K562 (cell line): ENCODE results near the gene NT5C2. TPM values are rescaled to one million over a fixed set of nuclear protein-coding genes. Genes with fewer than 3 reads are reported as not detected.

Experiments used
- ATAC-seq: fragments of 200-7000 bp; cut with Tn5 transposase; 3 replicates; pipeline ENCODE4 v1.9.1; 2020; ENCODE audit warnings: moderate library complexity
- BruUV-seq: library from RNA; stranded (reverse); fragments of 400-500 nt; replicated peaks from 2 replicates; lab custom pipeline; 2021; lab: Mats Ljungman, UMichigan
- CTCF ChIA-PET: fragments of 300-600 bp; formaldehyde crosslinking; extraction: SDS; loops from one replicate; lab custom pipeline; 2021; ENCODE audit warnings: low intra/inter-chr PET ratio; lab: Yijun Ruan, JAX
- POLR2A ChIA-PET: fragments of 300-600, 350-650 bp; sonication (Branson Sonifier 250); formaldehyde crosslinking; extraction: SDS; loops from one replicate; lab custom pipeline; 2021; ENCODE audit warnings: antibody characterized with exemption, inconsistent platforms; lab: Yijun Ruan, JAX
- DNase-seq, 4 experiments: peaks; one replicate each; pipeline versions ENCODE4 v3.0.0 to v3.0.0-alpha.2; 2011 to 2018; ENCODE audit warnings: low spot score in 3 of 4, mixed read lengths in 3 of 4; ENCODE audit errors: extremely low read depth in 1 of 4
- FAIRE-seq: peaks from 2 replicates; lab custom pipeline; 2011; peaks lifted over from hg19 to GRCh38; lab: Jason Lieb, UNC
- H2AFZ ChIP-seq: 2 replicates; pipeline ENCODE4 v1.6.0; 2011; ENCODE audit warnings: low read depth, low read length, control low read depth, inconsistent platforms
- H3K27ac ChIP-seq: fragments of 200-600 bp; 3 replicates; pipeline ENCODE4 v1.8.0; 2011; ENCODE audit warnings: low read depth, mild to moderate bottlenecking, control low read depth, inconsistent platforms, low read length, moderate library complexity, mixed read lengths; ENCODE audit errors: extremely low read depth
- H3K27me3 ChIP-seq, 2 experiments: fragments of 300-600 bp in 1 of 2; 2 replicates in 1 of 2; 3 replicates in 1 of 2; pipeline versions ENCODE4 v1.6.0 to v1.8.0; 2011; ENCODE audit warnings: inconsistent platforms in 2 of 2, low read length in 2 of 2, mild to moderate bottlenecking in 1 of 2, mixed read lengths in 1 of 2, moderate library complexity in 1 of 2; ENCODE audit not compliant: control insufficient read depth in 2 of 2, insufficient read depth in 2 of 2
- H3K36me3 ChIP-seq: fragments of 300-600 bp; 3 replicates; pipeline ENCODE4 v1.8.0; 2011; ENCODE audit warnings: mild to moderate bottlenecking, low read length, inconsistent platforms; ENCODE audit not compliant: control insufficient read depth, insufficient read depth
- H3K4me1 ChIP-seq, 2 experiments: fragments of 200-600 bp in 1 of 2; replicated peaks in 1 of 2; 2 replicates in 1 of 2; 3 replicates in 1 of 2; pipeline versions ENCODE4 v1.5.1 to v1.8.0; 2011; ENCODE audit warnings: inconsistent platforms in 2 of 2, low read length in 2 of 2, mild to moderate bottlenecking in 1 of 2, mixed read lengths in 1 of 2, moderate library complexity in 1 of 2; ENCODE audit not compliant: control insufficient read depth in 2 of 2, insufficient read depth in 2 of 2
- H3K4me2 ChIP-seq: 2 replicates; pipeline ENCODE4 v1.6.1; 2011; ENCODE audit warnings: low read length, control low read depth, inconsistent platforms, mixed read lengths; ENCODE audit not compliant: insufficient read depth
- H3K4me3 ChIP-seq: fragments of 200-600 bp; sonication (generic), shearing (Covaris generic); 2 replicates; pipeline ENCODE4 v1.5.1; 2016; ENCODE audit warnings: control low read depth, inconsistent platforms
- H3K79me2 ChIP-seq: fragments of 200-600 bp; 3 replicates; pipeline ENCODE4 v1.8.0; 2011; ENCODE audit warnings: low read length, inconsistent platforms; ENCODE audit not compliant: control insufficient read depth, insufficient read depth
- H3K9ac ChIP-seq, 2 experiments: 2 replicates each; pipeline versions ENCODE4 v1.6.0 to v1.6.1; 2011; ENCODE audit warnings: low read depth in 2 of 2, low read length in 2 of 2, control low read depth in 1 of 2, inconsistent platforms in 1 of 2, mild to moderate bottlenecking in 1 of 2, mixed read lengths in 1 of 2; ENCODE audit not compliant: insufficient read depth in 1 of 2
- H3K9me1 ChIP-seq: one replicate; pipeline ENCODE4 v1.6.0; 2011; ENCODE audit warnings: inconsistent platforms, mild to moderate bottlenecking, low read length, moderate library complexity; ENCODE audit not compliant: control insufficient read depth, insufficient read depth
- H3K9me3 ChIP-seq: replicated peaks from 2 replicates; pipeline ENCODE4 v1.5.1; 2011; ENCODE audit warnings: low read depth, low read length, inconsistent platforms; ENCODE audit not compliant: control insufficient read depth, insufficient read depth
- H4K20me1 ChIP-seq: replicated peaks from 2 replicates; pipeline ENCODE4 v1.6.1; 2011; ENCODE audit warnings: low read length, inconsistent platforms, mixed read lengths; ENCODE audit not compliant: control insufficient read depth, insufficient read depth
- DMBX1 ChIP-seq: fragments of 250-450 bp; sonication (Bioruptor Pico); IDR thresholded peaks from 2 replicates; pipeline ENCODE4 v1.8.0; 2022; ENCODE audit warnings: inconsistent platforms, mild to moderate bottlenecking, moderate library complexity, borderline replicate concordance
- NUFIP1 ChIP-seq: fragments of 450-650 bp; IDR thresholded peaks from 2 replicates; pipeline ENCODE4 v1.6.1; 2018; ENCODE audit not compliant: partially characterized antibody
- ZNF224 ChIP-seq: sonication (generic); formaldehyde crosslinking; IDR thresholded peaks from 2 replicates; pipeline ENCODE4 v1.8.0; 2022; ENCODE audit warnings: mild to moderate bottlenecking, missing genetic modification reagents
- ZNF449 ChIP-seq: fragments of 250-450 bp; sonication (Bioruptor Pico); IDR thresholded peaks from 2 replicates; pipeline ENCODE4 v1.8.0; 2022; ENCODE audit warnings: moderate library complexity, mild to moderate bottlenecking, inconsistent platforms
- ZNF644 ChIP-seq: fragments of 200-800 bp; sonication (Bioruptor generic); IDR thresholded peaks from 2 replicates; pipeline ENCODE4 v1.6.1; 2016; ENCODE audit warnings: low read depth, missing genetic modification characterization, missing compliant biosample characterization
- WGBS: fragments of 100-300 bp; shearing (Covaris generic); methylation state at CpG from one replicate; pipeline ENCODE4 v1.1.6; 2016; ENCODE audit warnings: low coverage, mixed read lengths; ENCODE audit not compliant: insufficient coverage; ENCODE audit errors: missing lambda C conversion rate; 5-methylcytosine and 5-hydroxymethylcytosine counted together
- in situ Hi-C: fragments of 300-500 bp; cut with MboI; formaldehyde crosslinking; loops from 4 replicates; pipeline ENCODE4 v1.15.0; 2018; ENCODE audit warnings: inconsistent platforms, mixed read lengths
- intact Hi-C: fragments of 100-400 bp; cut with micrococcal nuclease; formaldehyde crosslinking; loops from 2 replicates; pipeline ENCODE4 v1.14.2; 2022
- polyA plus RNA-seq, 8 experiments: library from polyadenylated mRNA; depleted of rRNA in 4 of 8; stranded (reverse) in 5 of 8; unstranded in 3 of 8; fragments of >200 nt; fragmentation: Nextera tagmentation in 2 of 8; fragmentation: Illumina TruSeq in 1 of 8; extraction: Ambion mirVana in 2 of 8; extraction: Trizol in 1 of 8; gene quantifications; 2 replicates each; pipeline versions ENCODE4 v1.2.1 to v1.2.3, GENCODE V29; 2011 to 2014; ENCODE audit warnings: inconsistent platforms in 1 of 8, missing spikeins in 1 of 8
- total RNA-seq, 7 experiments: library from RNA; depleted of rRNA in 6 of 7; stranded (reverse); fragments of >200 nt in 6 of 7; fragmentation: Illumina TruSeq in 2 of 7; extraction: Trizol in 2 of 7; gene quantifications; 2 replicates each; pipeline versions ENCODE4 v1.2.1 to v1.2.3, GENCODE V29; 2011 to 2021; ENCODE audit warnings: low replicate concordance in 1 of 7

Gene NT5C2
- total and polyA plus RNA-seq, 9 of the 15 experiments (the other 6 are each of a cell fraction or from before 2014, with no cell fraction given): 11.3 to 45.2 (median 27.7) TPM

- POLR2A ChIA-PET: no interaction called here
- DNase-seq: no peak
Observed at GRCh38 chr10:103086799-103087198, 106.3 kb downstream of the NT5C2 start.

More at GRCh38 chr10:103086799-103087198, 106.3 kb downstream of the NT5C2 start:
- H3K4me1 ChIP-seq: no peaks in the 10 kb centered on the region; a peak in 1 of 5 replicates
- ATAC-seq: no peak
- H3K4me2 ChIP-seq: no peak overlapping the region
- H3K4me3 ChIP-seq: no peak overlapping the region
- in situ Hi-C loops (loop anchor here (10.0 kb wide), 1 partner anchor 158 kb away; the partner anchor contains the start of gene RPEL1), intact Hi-C loops (no loop called here)
- TF ChIP-seq DMBX1: no peak
- no peak for TF ChIP-seq NUFIP1
- TF ChIP-seq ZNF224 (CRISPR knock-in tag): no peak
- no peak for TF ChIP-seq ZNF644 (tag)
- TF ChIP-seq ZNF449 (CRISPR knock-in tag): no peak
- no peak overlapping the region for H2AFZ ChIP-seq
- no CpG with 5 or more reads among the region's 2 CpGs for WGBS
- FAIRE-seq: no peak
- no TSS peak for BruUV-seq
- H3K9ac ChIP-seq: no peak overlapping the region
- H3K27me3 ChIP-seq: no peaks in the 10 kb centered on the region
- H3K9me3 ChIP-seq: no peaks in the 10 kb centered on the region
- H3K36me3 ChIP-seq: peaks cover 65% of the 10 kb centered on the region; the same call in 2 of the 3 replicates
- H3K79me2 ChIP-seq: no peaks in the 10 kb centered on the region
- H4K20me1 ChIP-seq: no peaks in the 10 kb centered on the region
- no peaks in the 10 kb centered on the region for H3K9me1 ChIP-seq
- H3K27ac ChIP-seq: no peak overlapping the region
- CTCF ChIA-PET: no interaction called here
